Hepatocyte (in vitro differentiated cells): ENCODE results near the gene SLC35F6. TPM values are rescaled to one million over a fixed set of nuclear protein-coding genes. Genes with fewer than 3 reads are reported as not detected.
A peak's percentile ranks its signal among the peaks of the same experiment; 100 is the strongest.

Experiments used
- DNase-seq: peaks from one replicate; pipeline ENCODE4 v3.0.0-alpha.2; 2016; ENCODE audit warnings: low spot score
- H2AFZ ChIP-seq: fragments of 200-600 bp; sonication (generic); 2 replicates; pipeline ENCODE4 v1.6.0; 2016; ENCODE audit warnings: antibody characterized with exemption, mild to moderate bottlenecking
- H3K27ac ChIP-seq: fragments of 200-600 bp; sonication (generic); 2 replicates; pipeline ENCODE4 v1.5.1; 2016; ENCODE audit warnings: mild to moderate bottlenecking
- H3K27me3 ChIP-seq: fragments of 200-600 bp; sonication (generic); 2 replicates; pipeline ENCODE4 v1.6.1; 2016
- H3K36me3 ChIP-seq: fragments of 200-600 bp; sonication (generic); replicated peaks from 2 replicates; pipeline ENCODE4 v1.5.1; 2016; ENCODE audit warnings: low read depth; ENCODE audit not compliant: insufficient read depth
- H3K4me1 ChIP-seq: fragments of 200-600 bp; sonication (generic); 2 replicates; pipeline ENCODE4 v1.5.1; 2016; ENCODE audit warnings: mild to moderate bottlenecking, moderate library complexity; ENCODE audit not compliant: insufficient read depth
- H3K4me2 ChIP-seq: fragments of 200-600 bp; sonication (generic); 2 replicates; pipeline ENCODE4 v1.6.0; 2016
- H3K4me3 ChIP-seq: fragments of 200-600 bp; sonication (generic); 2 replicates; pipeline ENCODE4 v1.5.1; 2016; ENCODE audit warnings: mild to moderate bottlenecking
- H3K79me2 ChIP-seq: fragments of 200-600 bp; sonication (generic); 2 replicates; pipeline ENCODE4 v1.6.0; 2017; ENCODE audit warnings: mild to moderate bottlenecking
- H3K9me2 ChIP-seq: fragments of 200-600 bp; sonication (generic); replicated peaks from 2 replicates; pipeline ENCODE4 v1.6.0; 2017; ENCODE audit warnings: mild to moderate bottlenecking; ENCODE audit not compliant: insufficient read depth
- H3K9me3 ChIP-seq: fragments of 200-600 bp; sonication (generic); 2 replicates; pipeline ENCODE4 v1.5.1; 2016; ENCODE audit warnings: low read depth, mild to moderate bottlenecking
- H4K20me1 ChIP-seq: fragments of 200-600 bp; sonication (generic); 2 replicates; pipeline ENCODE4 v1.6.0; 2016; ENCODE audit warnings: mild to moderate bottlenecking; ENCODE audit not compliant: insufficient read depth, poor library complexity, severe bottlenecking
- CTCF ChIP-seq: fragments of 200-600 bp; sonication (generic); IDR thresholded peaks from 2 replicates; pipeline ENCODE4 v1.5.1; 2016; ENCODE audit warnings: antibody characterized with exemption, mild to moderate bottlenecking; ENCODE audit not compliant: poor library complexity
- EZH2 ChIP-seq: fragments of 200-600 bp; sonication (generic); IDR thresholded peaks from 2 replicates; pipeline ENCODE4 v1.6.1; 2016; ENCODE audit warnings: antibody characterized with exemption, mild to moderate bottlenecking, borderline replicate concordance
- EZH2phosphoT487 ChIP-seq: fragments of 200-600 bp; sonication (generic); IDR thresholded peaks from one replicate; pipeline ENCODE4 v1.6.1; 2018; ENCODE audit warnings: antibody characterized with exemption, mild to moderate bottlenecking, low read depth, moderate library complexity; ENCODE audit not compliant: unreplicated experiment, severe bottlenecking
- WGBS: methylation state at CpG from one replicate; pipeline ENCODE4 v1.1.6; 2016; ENCODE audit warnings: low lambda C conversion rate; ENCODE audit errors: missing lambda C conversion rate; 5-methylcytosine and 5-hydroxymethylcytosine counted together
- polyA plus RNA-seq: library from polyadenylated mRNA; unstranded; fragments of >200 nt; fragmentation: Nextera tagmentation; extraction: Ambion mirVana; gene quantifications from 2 replicates; pipeline ENCODE4 v1.2.1, GENCODE V29; 2016
- total RNA-seq: library from RNA; depleted of rRNA; stranded (reverse); fragments of >200 nt; gene quantifications from 2 replicates; pipeline ENCODE4 v1.2.3, GENCODE V29; 2014

Gene SLC35F6
- total and polyA plus RNA-seq, 2 experiments from 2014 or later, result 16.6 to 30.2 TPM

- H2AFZ ChIP-seq, result no peak overlapping the region
- no peaks in the 10 kb centered on the region for H3K36me3 ChIP-seq
- H4K20me1 ChIP-seq, result peaks cover 22% of the 10 kb centered on the region
- peak; percentile 31 for DNase-seq
- H3K9me2 ChIP-seq, result no peaks in the 10 kb centered on the region
- H3K4me2 ChIP-seq, result peak overlapping the region; percentile 48
- peaks cover 83% of the 10 kb centered on the region for H3K79me2 ChIP-seq
- no peaks in the 10 kb centered on the region for H3K27me3 ChIP-seq
- peak overlapping the region; percentile 46 for H3K27ac ChIP-seq
- no peak for TF ChIP-seq CTCF
- TF ChIP-seq EZH2phosphoT487, result no peak
- no peak for TF ChIP-seq EZH2
- H3K4me1 ChIP-seq, result peaks cover 35% of the 10 kb centered on the region
- no peak overlapping the region for H3K4me3 ChIP-seq
- H3K9me3 ChIP-seq, result no peaks in the 10 kb centered on the region
- WGBS, result 67% methylated on average over 5 of the region's 5 CpGs
These were observed 3.0 kb downstream of the SLC35F6 start for GRCh38 chr2:26767129-26767528.

- peaks cover 25% of the 10 kb centered on the region for H4K20me1 ChIP-seq
- H3K9me3 ChIP-seq, result no peaks in the 10 kb centered on the region
- no peak overlapping the region for H3K27ac ChIP-seq
- DNase-seq, result no peak
- 98% methylated on average over 5 of the region's 5 CpGs for WGBS
- no peaks in the 10 kb centered on the region for H3K9me2 ChIP-seq
- no peak overlapping the region for H2AFZ ChIP-seq
- peaks cover 39% of the 10 kb centered on the region for H3K4me1 ChIP-seq
- no peak for TF ChIP-seq EZH2phosphoT487
- TF ChIP-seq EZH2, result no peak
- no peak for TF ChIP-seq CTCF
- H3K79me2 ChIP-seq, result peaks cover 88% of the 10 kb centered on the region
- no peaks in the 10 kb centered on the region for H3K36me3 ChIP-seq
- no peak overlapping the region for H3K4me2 ChIP-seq
- no peaks in the 10 kb centered on the region for H3K27me3 ChIP-seq
- no peak overlapping the region for H3K4me3 ChIP-seq
These were observed 3.9 kb downstream of the SLC35F6 start for GRCh38 chr2:26767894-26768487.

- Histone ChIP-seq H3K9me2 (no peaks in the 10 kb centered on the region), H3K9me3 (no peaks in the 10 kb centered on the region), H2AFZ (no peak overlapping the region), H3K79me2 (peaks cover 91% of the 10 kb centered on the region), H3K4me2 (no peak overlapping the region), H3K4me3 (no peak overlapping the region), H4K20me1 (peaks cover 26% of the 10 kb centered on the region), H3K4me1 (peaks cover 39% of the 10 kb centered on the region), H3K27ac (no peak overlapping the region), H3K36me3 (no peaks in the 10 kb centered on the region), H3K27me3 (no peaks in the 10 kb centered on the region)
- TF ChIP-seq EZH2phosphoT487 (no peak), CTCF (no peak), EZH2 (no peak)
- 100% methylated on average over 3 of the region's 3 CpGs for WGBS
- no peak for DNase-seq
These were observed 4.6 kb downstream of the SLC35F6 start for GRCh38 chr2:26768759-26769088.
